HEK293 (cell line): ENCODE results near the gene CD2.
A peak's percentile ranks its signal among the peaks of the same experiment; 100 is the strongest.

ENCODE experiments used
- CTCF ChIA-PET: fragments of 350-600 bp; formaldehyde crosslinking; extraction: SDS; loops from one replicate; lab custom pipeline; 2021; ENCODE audit warnings: antibody characterized with exemption; lab: Yijun Ruan, JAX
- POLR2A ChIA-PET: fragments of 300-600 bp; formaldehyde crosslinking; extraction: SDS; loops from one replicate; lab custom pipeline; 2020; ENCODE audit warnings: antibody characterized with exemption, inconsistent platforms; lab: Yijun Ruan, JAX
- H3K27ac ChIP-seq: fragments of 200-500 bp; sonication (Bioruptor generic); 2 replicates; pipeline ENCODE4 v1.5.1; 2014; ENCODE audit warnings: low read depth, low read length, control low read depth, inconsistent platforms; ENCODE audit errors: extremely low read depth
- H3K36me3 ChIP-seq, 2 experiments: fragments of 200-500 bp in 1 of 2; sonication (Bioruptor generic) in 1 of 2; 1 replicate in 1 of 2; 2 replicates in 1 of 2; pipeline ENCODE4 v1.5.1; 2014 to 2017; ENCODE audit warnings: inconsistent platforms in 2 of 2, low read length in 2 of 2; ENCODE audit not compliant: control insufficient read depth in 2 of 2, insufficient read depth in 1 of 2
- H3K4me1 ChIP-seq: fragments of 200-500 bp; sonication (Bioruptor generic); 2 replicates; pipeline ENCODE4 v1.5.1; 2014; ENCODE audit warnings: mild to moderate bottlenecking, low read length, inconsistent platforms; ENCODE audit not compliant: control insufficient read depth, insufficient read depth
- H3K4me3 ChIP-seq: 2 replicates; pipeline ENCODE4 v1.5.1; 2011; ENCODE audit warnings: low read depth, mild to moderate bottlenecking, control low read depth, low read length, moderate library complexity
- H3K9me3 ChIP-seq: fragments of 200-500 bp; sonication (Bioruptor generic); 2 replicates; pipeline ENCODE4 v1.5.1; 2014; ENCODE audit warnings: low read depth, low read length, inconsistent platforms; ENCODE audit not compliant: control insufficient read depth, insufficient read depth
- BCL11B ChIP-seq: fragments of 450-650 bp; formaldehyde crosslinking; IDR thresholded peaks from 2 replicates; pipeline ENCODE4 v1.5.1; 2016; ENCODE audit warnings: low read depth, missing biosample characterization, missing genetic modification characterization
- GLI2 ChIP-seq: fragments of 450-650 bp; formaldehyde crosslinking; IDR thresholded peaks from 2 replicates; pipeline ENCODE4; 2017; ENCODE audit warnings: missing biosample characterization, missing genetic modification characterization, low read depth, borderline replicate concordance
- GLI4 ChIP-seq: fragments of 450-650 bp; formaldehyde crosslinking; IDR thresholded peaks from 2 replicates; pipeline ENCODE4 v1.5.1; 2016; ENCODE audit warnings: missing biosample characterization, missing genetic modification characterization
- SETDB1 ChIP-seq: IDR thresholded peaks from one replicate; pipeline ENCODE4 v1.6.1; 2017; ENCODE audit warnings: mild to moderate bottlenecking, low read length, moderate library complexity, mixed read lengths; ENCODE audit not compliant: insufficient read length
- TCF7L2 ChIP-seq: IDR thresholded peaks from 2 replicates; pipeline ENCODE4 v1.6.1; 2011; ENCODE audit warnings: low read depth, mild to moderate bottlenecking, inconsistent platforms, low read length, moderate library complexity, borderline replicate concordance
- ZNF112 ChIP-seq: fragments of 450-650 bp; formaldehyde crosslinking; IDR thresholded peaks from 2 replicates; pipeline ENCODE4 v1.5.0; 2017; ENCODE audit warnings: missing biosample characterization, missing genetic modification characterization
- ZNF169 ChIP-seq: fragments of 450-650 bp; formaldehyde crosslinking; IDR thresholded peaks from 2 replicates; pipeline ENCODE4 v1.5.1; 2016; ENCODE audit warnings: missing biosample characterization, missing genetic modification characterization
- ZNF2 ChIP-seq: fragments of 450-650 bp; formaldehyde crosslinking; IDR thresholded peaks from 2 replicates; pipeline ENCODE4 v1.5.1; 2016; ENCODE audit warnings: missing biosample characterization, missing genetic modification characterization
- ZNF214 ChIP-seq: fragments of 450-650 bp; formaldehyde crosslinking; IDR thresholded peaks from 2 replicates; pipeline ENCODE4 v1.5.1; 2017; ENCODE audit warnings: missing biosample characterization, mild to moderate bottlenecking, missing genetic modification characterization, borderline replicate concordance
- ZNF23 ChIP-seq: fragments of 450-650 bp; formaldehyde crosslinking; IDR thresholded peaks from 2 replicates; pipeline ENCODE4 v1.5.1; 2016; ENCODE audit warnings: missing biosample characterization, missing genetic modification characterization, borderline replicate concordance
- ZNF362 ChIP-seq: fragments of 450-650 bp; formaldehyde crosslinking; IDR thresholded peaks from 2 replicates; pipeline ENCODE4 v1.5.1; 2016; ENCODE audit warnings: missing biosample characterization, missing genetic modification characterization
- ZNF624 ChIP-seq: fragments of 450-650 bp; formaldehyde crosslinking; IDR thresholded peaks from 2 replicates; pipeline ENCODE4 v1.5.1; 2017; ENCODE audit warnings: missing biosample characterization, missing genetic modification characterization
- ZNF654 ChIP-seq: fragments of 450-650 bp; formaldehyde crosslinking; IDR thresholded peaks from 2 replicates; pipeline ENCODE4 v1.5.1; 2016; ENCODE audit warnings: low read depth, missing biosample characterization, missing genetic modification characterization
- ZNF776 ChIP-seq: fragments of 450-650 bp; formaldehyde crosslinking; IDR thresholded peaks from 2 replicates; pipeline ENCODE4 v1.5.0; 2017; ENCODE audit warnings: missing biosample characterization, missing genetic modification characterization, borderline replicate concordance
- ZSCAN23 ChIP-seq: fragments of 450-650 bp; formaldehyde crosslinking; IDR thresholded peaks from 2 replicates; pipeline ENCODE4 v1.5.1; 2016; ENCODE audit warnings: missing biosample characterization, missing genetic modification characterization
- TF ChIP-seq, protein P1 (sequence below): fragments of 450-650 bp; formaldehyde crosslinking; IDR thresholded peaks from 2 replicates; pipeline ENCODE4 v1.5.1; 2016; ENCODE audit warnings: missing biosample characterization, missing genetic modification characterization, borderline replicate concordance

Gene CD2

DNA sequence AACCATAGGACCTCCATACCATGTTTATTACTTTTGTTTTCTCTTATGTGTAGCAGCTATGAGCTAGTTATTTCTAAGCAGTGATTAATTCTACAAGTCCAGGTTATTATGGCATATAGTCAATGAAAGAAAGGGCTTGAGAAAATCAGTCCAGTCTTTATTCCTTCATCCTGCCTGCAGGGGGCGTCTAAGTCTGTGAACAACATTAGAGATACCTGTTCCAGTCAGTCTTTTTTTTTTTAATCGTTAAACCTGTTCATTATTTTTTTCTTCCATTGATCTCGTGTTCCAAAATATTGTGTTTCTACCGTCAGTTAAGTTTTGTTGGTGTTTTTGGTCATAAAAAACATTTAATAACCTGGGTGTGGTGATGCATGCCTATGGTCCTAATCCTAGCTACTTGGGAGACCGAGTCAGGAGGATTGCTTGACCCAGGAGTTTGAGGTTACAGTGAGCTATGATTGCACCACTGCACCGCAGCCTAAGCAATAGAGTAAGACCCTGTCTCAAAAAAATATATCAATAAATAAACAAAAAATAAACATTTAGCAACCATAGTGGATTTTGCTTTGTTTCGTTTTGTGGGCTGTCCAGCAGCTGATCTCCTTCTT, 29.4 kb upstream of the CD2 start:
- POLR2A ChIA-PET, result no interaction called here
- Histone ChIP-seq H3K27ac (no peak overlapping the region), H3K9me3 (no peaks in the 10 kb centered on the region), H3K4me3 (no peak overlapping the region), H3K36me3 (no peaks in the 10 kb centered on the region), H3K4me1 (no peaks in the 10 kb centered on the region)
- TF ChIP-seq GLI2 (tag by site-specific recombination) (no peak), ZSCAN23 (tag by site-specific recombination) (no peak), ZNF776 (tag by site-specific recombination) (no peak), ZNF2 (tag by site-specific recombination) (0 out of 2 replicates have a peak, but pooled peaks have one; percentile 49), SETDB1 (no peak), BCL11B (no peak), ZNF362 (tag by site-specific recombination) (0 out of 2 replicates have a peak, but pooled peaks have one; percentile 23), ZNF654 (peak; percentile 29; the same call in 1 of the 2 replicates), ZNF214 (tag by site-specific recombination) (no peak), ZNF169 (no peak), ZNF23 (tag by site-specific recombination) (no peak), GLI4 (tag by site-specific recombination) (no peak)
- CTCF ChIA-PET, result interaction anchor here (0.6 to 2.9 kb wide), 35 partner anchors 9 to 996 kb away, joined by 3 to 20 read pairs (median 4); no protein-coding TSS in a partner anchor

DNA sequence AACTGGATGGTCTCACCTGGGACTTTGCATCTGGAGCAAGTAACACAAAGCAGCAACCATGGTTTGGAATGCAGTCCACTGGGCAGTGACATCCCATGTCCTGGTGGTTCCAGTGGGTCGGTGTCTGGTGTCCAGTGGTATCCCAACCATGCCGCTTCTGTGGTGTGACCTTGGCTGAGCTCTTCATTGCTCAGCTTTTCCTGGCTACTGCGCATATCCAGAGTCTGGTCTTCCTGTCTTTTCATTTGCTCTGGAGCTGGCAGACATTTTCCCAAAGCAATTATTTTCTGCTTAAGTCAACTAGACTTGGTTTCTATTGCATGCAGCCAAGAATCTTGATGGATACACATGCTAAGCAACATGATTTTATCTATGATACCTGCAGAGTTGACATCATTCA, 28.4 kb upstream of the CD2 start:
- Histone ChIP-seq H3K4me3 (no peak overlapping the region), H3K36me3 (no peaks in the 10 kb centered on the region), H3K9me3 (no peaks in the 10 kb centered on the region), H3K27ac (no peak overlapping the region), H3K4me1 (no peaks in the 10 kb centered on the region)
- POLR2A ChIA-PET, result no interaction called here
- TF ChIP-seq ZNF624 (no peak), TCF7L2 (no peak), ZNF112 (no peak)
- TF ChIP-seq, protein P1, sequence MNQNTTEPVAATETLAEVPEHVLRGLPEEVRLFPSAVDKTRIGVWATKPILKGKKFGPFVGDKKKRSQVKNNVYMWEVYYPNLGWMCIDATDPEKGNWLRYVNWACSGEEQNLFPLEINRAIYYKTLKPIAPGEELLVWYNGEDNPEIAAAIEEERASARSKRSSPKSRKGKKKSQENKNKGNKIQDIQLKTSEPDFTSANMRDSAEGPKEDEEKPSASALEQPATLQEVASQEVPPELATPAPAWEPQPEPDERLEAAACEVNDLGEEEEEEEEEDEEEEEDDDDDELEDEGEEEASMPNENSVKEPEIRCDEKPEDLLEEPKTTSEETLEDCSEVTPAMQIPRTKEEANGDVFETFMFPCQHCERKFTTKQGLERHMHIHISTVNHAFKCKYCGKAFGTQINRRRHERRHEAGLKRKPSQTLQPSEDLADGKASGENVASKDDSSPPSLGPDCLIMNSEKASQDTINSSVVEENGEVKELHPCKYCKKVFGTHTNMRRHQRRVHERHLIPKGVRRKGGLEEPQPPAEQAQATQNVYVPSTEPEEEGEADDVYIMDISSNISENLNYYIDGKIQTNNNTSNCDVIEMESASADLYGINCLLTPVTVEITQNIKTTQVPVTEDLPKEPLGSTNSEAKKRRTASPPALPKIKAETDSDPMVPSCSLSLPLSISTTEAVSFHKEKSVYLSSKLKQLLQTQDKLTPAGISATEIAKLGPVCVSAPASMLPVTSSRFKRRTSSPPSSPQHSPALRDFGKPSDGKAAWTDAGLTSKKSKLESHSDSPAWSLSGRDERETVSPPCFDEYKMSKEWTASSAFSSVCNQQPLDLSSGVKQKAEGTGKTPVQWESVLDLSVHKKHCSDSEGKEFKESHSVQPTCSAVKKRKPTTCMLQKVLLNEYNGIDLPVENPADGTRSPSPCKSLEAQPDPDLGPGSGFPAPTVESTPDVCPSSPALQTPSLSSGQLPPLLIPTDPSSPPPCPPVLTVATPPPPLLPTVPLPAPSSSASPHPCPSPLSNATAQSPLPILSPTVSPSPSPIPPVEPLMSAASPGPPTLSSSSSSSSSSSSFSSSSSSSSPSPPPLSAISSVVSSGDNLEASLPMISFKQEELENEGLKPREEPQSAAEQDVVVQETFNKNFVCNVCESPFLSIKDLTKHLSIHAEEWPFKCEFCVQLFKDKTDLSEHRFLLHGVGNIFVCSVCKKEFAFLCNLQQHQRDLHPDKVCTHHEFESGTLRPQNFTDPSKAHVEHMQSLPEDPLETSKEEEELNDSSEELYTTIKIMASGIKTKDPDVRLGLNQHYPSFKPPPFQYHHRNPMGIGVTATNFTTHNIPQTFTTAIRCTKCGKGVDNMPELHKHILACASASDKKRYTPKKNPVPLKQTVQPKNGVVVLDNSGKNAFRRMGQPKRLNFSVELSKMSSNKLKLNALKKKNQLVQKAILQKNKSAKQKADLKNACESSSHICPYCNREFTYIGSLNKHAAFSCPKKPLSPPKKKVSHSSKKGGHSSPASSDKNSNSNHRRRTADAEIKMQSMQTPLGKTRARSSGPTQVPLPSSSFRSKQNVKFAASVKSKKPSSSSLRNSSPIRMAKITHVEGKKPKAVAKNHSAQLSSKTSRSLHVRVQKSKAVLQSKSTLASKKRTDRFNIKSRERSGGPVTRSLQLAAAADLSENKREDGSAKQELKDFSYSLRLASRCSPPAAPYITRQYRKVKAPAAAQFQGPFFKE (tag by site-specific recombination), result no peak
- CTCF ChIA-PET, result interaction anchor here (0.6 to 2.9 kb wide), 15 partner anchors 11 to 559 kb away, joined by 3 to 13 read pairs (median 5); no protein-coding TSS in a partner anchor
